Measurements from ENCODE around the gene SCFD2.

Gene SCFD2

GRCh38 chr4:52956691-52957090 lies 409.2 kb downstream of the SCFD2 start:
- no peak for DNase-seq (ENCODE audit: low spot score)

GRCh38 chr4:52954560-52955170 lies 411.2 kb downstream of the SCFD2 start:
- DNase-seq (ENCODE audit: low spot score) = no peak

- no peak for DNase-seq (ENCODE audit: low spot score)
Observed at GRCh38 chr4:52952540-52952939, 413.3 kb downstream of the SCFD2 start.

- no peak for DNase-seq (ENCODE audit: low spot score)
Observed at GRCh38 chr4:52951016-52951415, 414.8 kb downstream of the SCFD2 start.

GRCh38 chr4:52950226-52950625 lies 415.6 kb downstream of the SCFD2 start:
- no peak for DNase-seq (ENCODE audit: low spot score)

- DNase-seq (ENCODE audit: low spot score) = no peak
Observed at GRCh38 chr4:52949336-52949735, 416.5 kb downstream of the SCFD2 start.

GRCh38 chr4:52948057-52948423 lies 417.8 kb downstream of the SCFD2 start:
- DNase-seq (ENCODE audit: low spot score) = no peak

- no peak for DNase-seq (ENCODE audit: low spot score)
Observed at GRCh38 chr4:52947401-52948056, 418.3 kb downstream of the SCFD2 start.

- no peak for DNase-seq (ENCODE audit: low spot score)
Observed at GRCh38 chr4:52946855-52947254, 419.0 kb downstream of the SCFD2 start.

GRCh38 chr4:52945982-52946381 lies 419.9 kb downstream of the SCFD2 start:
- DNase-seq (ENCODE audit: low spot score) = no peak

GRCh38 chr4:52945326-52945898 lies 420.4 kb downstream of the SCFD2 start:
- DNase-seq (ENCODE audit: low spot score) = no peak

GRCh38 chr4:52943677-52944076 lies 422.2 kb downstream of the SCFD2 start:
- no peak for DNase-seq (ENCODE audit: low spot score)

GRCh38 chr4:52942936-52943335 lies 422.9 kb downstream of the SCFD2 start:
- DNase-seq (ENCODE audit: low spot score) = no peak

GRCh38 chr4:52941450-52941849 lies 424.4 kb downstream of the SCFD2 start:
- DNase-seq (ENCODE audit: low spot score) = no peak

GRCh38 chr4:52939739-52940138 lies 426.1 kb downstream of the SCFD2 start:
- no peak for DNase-seq (ENCODE audit: low spot score)

- DNase-seq (ENCODE audit: low spot score) = no peak
Observed at GRCh38 chr4:52939325-52939724, 426.5 kb downstream of the SCFD2 start.

- no peak for DNase-seq (ENCODE audit: low spot score)
Observed at GRCh38 chr4:52937829-52938228, 428.0 kb downstream of the SCFD2 start.

- no peak for DNase-seq (ENCODE audit: low spot score)
Observed at GRCh38 chr4:52936729-52937128, 429.1 kb downstream of the SCFD2 start.

GRCh38 chr4:52935317-52935716 lies 430.5 kb downstream of the SCFD2 start:
- no peak for DNase-seq (ENCODE audit: low spot score)

GRCh38 chr4:52933738-52934137 lies 432.1 kb downstream of the SCFD2 start:
- no peak for DNase-seq (ENCODE audit: low spot score)

GRCh38 chr4:52932591-52933470 lies 433.0 kb downstream of the SCFD2 start:
- no peak for DNase-seq (ENCODE audit: low spot score)

- no peak for DNase-seq (ENCODE audit: low spot score)
Observed at GRCh38 chr4:52931243-52931642, 434.6 kb downstream of the SCFD2 start.

Data from CD4-positive, alpha-beta T cell treated with Interleukin-15 for 4 hours (primary cell).